Epithelial cell of prostate (primary cell): Measurements from ENCODE around the gene SMIM38.

ENCODE experiments used
- DNase-seq: peaks from one replicate; pipeline ENCODE4 v3.0.0-alpha.2; 2011; ENCODE audit warnings: low read depth, low spot score
- H3K27ac ChIP-seq: fragments of 450-650 bp; 2 replicates; pipeline ENCODE4 v1.5.1; 2017; ENCODE audit warnings: mild to moderate bottlenecking

The SMIM38 gene

DNA sequence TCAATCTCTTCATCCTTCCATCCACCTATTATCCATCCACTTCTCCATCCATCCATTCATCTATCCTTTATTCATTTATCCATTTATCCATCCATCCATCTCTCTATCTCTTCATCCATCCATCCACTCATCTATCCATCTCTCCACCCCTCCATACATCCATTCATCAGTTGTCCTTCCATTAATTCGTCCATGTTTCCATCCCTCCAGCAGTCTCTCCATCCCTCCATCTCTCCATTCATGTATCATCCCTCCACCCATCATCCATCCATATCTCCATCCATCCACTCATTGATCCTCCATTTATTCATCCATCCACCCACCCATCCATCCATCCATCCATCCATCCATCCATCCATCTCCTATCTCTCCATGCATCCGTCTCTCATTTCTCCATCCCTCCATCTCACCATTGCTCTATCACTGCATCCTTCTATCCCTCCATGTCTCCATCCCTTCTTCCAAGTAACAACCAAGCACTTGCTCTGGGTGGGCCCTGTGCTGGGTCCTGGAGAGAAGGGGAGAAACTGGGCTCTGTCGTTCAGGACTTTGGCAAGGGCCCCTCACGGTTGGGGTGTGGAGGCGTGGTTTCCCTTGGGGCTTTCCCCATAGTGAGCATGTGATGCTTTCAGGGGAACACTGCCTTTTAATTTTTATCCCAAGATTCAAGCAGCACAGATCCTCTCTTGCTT lies 43.3 kb downstream of the SMIM38 start:
- no peak for DNase-seq
- H3K27ac ChIP-seq, result no peak overlapping the region

DNA sequence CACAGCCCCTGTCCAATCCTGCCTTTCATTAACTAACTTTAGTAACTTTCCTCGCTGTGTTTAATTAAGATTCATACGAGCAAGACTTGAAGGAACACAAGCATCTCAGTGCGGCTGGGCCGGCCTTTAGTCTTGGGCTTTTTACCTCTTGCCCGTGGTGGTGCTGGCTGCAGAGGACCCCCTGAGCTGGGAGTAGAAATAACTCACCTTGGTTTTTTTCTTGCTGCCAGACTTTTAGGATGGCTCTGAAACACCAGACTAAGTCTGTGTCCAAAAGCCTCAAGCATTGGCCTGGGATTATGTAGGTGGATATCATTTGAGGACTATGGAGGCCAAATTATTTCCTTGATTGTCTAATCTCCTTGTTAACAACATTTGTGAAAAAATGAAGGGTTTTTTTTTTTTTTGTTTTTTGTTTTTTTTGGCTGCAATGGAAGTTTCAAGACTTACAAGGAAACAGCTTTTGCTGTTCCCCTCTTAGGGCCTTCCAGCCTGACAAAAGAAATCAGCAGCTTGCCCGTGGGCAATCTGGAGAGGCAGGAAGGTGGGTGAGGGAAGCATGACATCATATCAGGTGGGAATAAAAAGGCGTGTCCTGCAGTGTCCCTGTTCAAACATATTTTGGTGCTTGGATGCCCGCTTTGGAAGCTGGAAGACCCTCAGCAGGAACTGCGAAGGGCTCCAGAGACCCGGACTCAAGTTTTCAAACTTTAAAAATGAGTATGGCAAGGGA lies 44.0 kb downstream of the SMIM38 start:
- H3K27ac ChIP-seq, result no peak overlapping the region
- no peak for DNase-seq

DNA sequence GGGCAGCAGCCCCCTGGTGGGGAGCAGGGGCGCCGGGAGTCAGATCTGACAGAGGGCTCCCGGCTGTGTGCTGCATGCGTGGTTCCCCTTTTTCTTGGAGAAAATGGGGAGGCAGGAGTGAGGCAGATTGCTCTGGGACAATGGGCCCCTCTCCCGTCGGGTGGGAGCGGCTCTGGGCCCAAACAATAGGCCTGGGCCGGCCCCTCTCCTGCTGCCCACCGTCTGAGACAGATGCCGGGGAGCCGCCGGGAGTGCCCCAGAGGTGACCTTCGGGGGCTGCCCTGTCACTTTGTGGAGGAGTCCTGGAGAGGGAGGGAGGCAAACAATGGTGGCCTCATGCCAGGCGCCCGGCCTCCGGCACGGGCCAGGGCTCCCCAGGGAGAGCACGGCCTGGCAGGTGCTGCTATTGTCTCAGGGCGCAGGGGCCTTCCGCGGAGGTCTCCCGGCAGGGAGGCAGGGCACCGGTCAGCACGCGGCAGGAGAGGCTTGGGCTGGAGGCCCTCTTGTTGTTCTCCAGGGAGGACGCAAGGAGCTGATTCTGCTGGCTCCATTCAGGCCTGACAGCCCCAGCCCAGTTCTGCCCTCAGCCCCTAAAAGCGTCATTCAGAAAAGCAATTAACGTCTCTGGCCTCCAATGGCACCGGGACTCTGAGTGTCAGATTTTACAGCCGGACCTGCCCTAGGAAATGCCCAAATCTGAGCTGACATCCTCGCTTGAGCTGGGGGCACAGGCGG lies 44.8 kb downstream of the SMIM38 start:
- no peak for DNase-seq

DNA sequence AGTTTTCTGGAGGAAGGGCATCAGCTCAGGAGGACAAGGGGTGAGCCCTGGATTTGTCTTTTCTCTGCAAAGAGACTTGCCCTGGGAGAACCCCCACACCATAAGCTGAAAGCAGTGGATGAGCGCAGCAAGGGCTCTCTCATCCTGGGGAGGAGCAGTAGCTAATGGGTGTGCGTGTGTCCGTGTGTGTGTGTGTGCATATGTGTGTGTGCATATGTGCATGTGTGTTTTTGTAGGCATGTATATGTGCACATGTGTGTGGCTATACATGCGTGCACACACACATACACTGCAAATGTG lies 45.3 kb downstream of the SMIM38 start:
- H3K27ac ChIP-seq, result no peak overlapping the region
- DNase-seq, result no peak

More for the DNA sequence above, 44.8 kb downstream of the SMIM38 start:
- no peak overlapping the region for H3K27ac ChIP-seq

DNA sequence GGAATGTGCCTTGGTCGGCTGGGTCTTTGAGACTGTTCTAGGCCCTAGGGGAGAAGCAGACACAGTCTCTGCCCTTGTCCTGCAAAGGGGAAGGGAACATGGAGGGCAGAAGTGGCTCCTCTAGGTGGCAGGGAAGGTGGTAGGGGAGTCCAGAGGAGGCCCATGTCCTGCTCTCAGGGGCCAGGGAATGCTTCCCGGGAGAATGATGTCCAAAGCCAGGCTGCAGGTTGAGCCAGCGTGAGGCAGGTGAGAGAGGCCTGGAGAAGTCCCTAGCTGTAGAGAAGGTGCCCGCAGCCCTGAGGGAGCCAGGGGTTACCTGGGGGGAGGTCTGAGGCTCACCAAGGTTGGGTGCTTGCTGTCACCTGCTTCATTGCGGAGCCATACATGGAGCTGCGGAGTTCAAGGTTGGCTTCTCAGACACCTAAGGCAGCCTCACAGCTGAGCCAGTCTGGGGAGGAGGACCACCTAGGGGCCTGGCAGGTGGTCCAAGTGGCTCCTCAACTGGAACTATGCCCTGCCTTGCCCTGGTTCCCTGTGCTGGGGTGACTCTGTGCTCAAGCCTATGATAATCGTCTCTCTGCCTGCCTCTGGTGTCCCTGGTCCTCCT lies 46.1 kb downstream of the SMIM38 start:
- no peak overlapping the region for H3K27ac ChIP-seq
- no peak for DNase-seq

DNA sequence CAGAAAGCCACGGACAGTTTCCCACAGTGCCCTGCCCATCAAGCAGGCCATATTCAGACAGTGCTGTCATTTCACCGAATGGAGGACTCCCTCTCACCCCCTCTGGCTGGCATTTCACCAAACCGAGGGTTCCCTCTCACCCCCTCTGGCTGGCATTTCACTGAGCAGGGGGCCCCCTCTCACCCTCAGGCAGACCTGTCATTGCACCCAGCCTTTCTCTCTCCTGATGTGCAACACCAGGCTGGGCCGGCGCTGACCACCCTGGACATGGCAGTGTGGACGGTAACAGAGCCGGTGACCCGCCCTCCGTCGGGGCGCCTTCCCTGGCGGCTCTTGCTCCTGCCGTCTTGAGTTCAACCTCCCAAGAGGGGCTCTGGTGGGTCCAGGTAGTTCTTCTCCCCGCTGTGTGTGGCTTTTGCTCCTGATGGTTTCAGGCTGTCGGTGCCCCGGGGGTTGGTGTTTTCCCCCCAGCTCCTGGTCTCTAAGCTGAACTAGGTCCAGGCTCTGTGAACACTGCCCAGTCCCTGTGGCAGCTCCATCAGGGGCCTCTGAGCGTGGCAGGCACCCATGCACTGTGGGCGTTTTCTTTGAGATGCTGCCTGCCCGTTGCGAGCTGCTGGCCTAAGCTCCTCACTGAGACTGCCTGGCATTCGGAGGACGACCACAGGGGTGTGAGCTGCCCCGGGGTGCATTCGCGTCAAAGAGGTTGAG lies 46.9 kb downstream of the SMIM38 start:
- no peak overlapping the region for H3K27ac ChIP-seq
- DNase-seq, result no peak

DNA sequence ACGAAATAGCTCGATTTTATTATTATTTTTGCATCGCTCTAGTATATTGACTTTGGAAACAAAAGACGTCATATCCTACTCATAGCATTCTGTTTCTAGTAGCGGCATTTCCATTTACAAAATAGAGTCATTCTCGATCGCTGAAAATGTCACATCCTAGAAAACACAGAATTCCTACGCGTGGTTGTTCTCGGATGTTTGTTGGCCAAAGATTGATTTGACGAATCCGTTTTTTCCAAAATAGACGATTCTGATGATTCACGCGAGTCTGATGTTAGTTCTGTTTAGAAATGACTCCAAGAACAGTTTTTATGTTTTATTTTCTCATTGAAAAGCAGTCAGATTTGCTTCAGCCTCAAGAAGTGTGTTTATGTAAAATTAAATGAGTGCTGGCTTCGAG lies 47.6 kb downstream of the SMIM38 start:
- DNase-seq, result no peak
- H3K27ac ChIP-seq, result no peak overlapping the region

DNA sequence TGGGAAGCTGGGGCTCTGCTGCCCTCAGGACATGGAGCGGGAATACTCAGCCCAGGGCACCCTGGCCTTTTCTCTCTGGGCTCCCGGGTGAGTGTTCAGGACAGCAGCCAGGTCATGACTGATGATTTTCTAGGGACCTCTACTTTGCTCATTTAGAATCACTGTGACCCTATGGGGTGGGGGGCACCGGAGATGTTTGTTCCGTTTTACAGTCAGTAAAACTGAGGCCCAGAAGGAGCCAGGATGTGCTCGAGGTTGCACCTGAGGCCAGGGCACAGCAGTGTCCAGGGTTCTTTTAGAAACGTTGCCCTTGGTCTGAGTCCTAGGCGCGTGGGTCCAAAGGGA lies 48.1 kb downstream of the SMIM38 start:
- H3K27ac ChIP-seq, result no peak overlapping the region
- DNase-seq, result no peak

DNA sequence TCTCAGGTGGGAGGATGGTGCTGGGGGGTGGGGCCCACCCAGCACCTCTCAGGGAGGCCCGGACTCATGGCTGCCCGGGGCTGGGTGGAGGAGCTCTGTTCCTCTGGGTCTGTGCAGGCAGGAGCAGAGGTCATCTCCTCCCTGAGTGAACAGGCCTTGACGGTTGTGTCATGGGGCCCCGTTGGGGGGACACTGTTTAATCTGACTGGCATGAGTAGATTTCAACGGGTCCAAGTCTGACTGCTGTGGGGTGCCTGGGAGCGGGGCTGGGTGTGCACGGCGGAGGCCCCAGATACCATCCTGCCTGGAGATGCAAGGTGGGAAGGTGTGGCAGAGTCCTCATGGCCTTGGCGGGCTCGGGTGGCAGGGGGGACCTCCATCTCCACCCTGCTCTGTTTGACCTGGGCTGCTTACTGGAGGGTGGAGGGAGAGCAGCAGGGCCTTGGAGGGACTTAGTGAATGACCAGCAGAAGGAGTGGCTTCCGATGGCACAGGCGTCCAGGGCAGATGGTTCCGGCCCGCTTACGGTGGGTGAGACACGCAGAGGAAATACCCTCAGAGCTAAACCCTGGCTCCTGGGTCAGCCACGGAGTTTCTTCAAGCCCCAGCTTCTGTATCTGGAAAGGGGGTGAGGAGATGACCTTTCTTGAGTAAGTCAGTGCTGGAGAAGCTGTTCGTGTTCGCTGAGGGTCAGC lies 48.7 kb downstream of the SMIM38 start:
- DNase-seq, result no peak
- H3K27ac ChIP-seq, result no peak overlapping the region

DNA sequence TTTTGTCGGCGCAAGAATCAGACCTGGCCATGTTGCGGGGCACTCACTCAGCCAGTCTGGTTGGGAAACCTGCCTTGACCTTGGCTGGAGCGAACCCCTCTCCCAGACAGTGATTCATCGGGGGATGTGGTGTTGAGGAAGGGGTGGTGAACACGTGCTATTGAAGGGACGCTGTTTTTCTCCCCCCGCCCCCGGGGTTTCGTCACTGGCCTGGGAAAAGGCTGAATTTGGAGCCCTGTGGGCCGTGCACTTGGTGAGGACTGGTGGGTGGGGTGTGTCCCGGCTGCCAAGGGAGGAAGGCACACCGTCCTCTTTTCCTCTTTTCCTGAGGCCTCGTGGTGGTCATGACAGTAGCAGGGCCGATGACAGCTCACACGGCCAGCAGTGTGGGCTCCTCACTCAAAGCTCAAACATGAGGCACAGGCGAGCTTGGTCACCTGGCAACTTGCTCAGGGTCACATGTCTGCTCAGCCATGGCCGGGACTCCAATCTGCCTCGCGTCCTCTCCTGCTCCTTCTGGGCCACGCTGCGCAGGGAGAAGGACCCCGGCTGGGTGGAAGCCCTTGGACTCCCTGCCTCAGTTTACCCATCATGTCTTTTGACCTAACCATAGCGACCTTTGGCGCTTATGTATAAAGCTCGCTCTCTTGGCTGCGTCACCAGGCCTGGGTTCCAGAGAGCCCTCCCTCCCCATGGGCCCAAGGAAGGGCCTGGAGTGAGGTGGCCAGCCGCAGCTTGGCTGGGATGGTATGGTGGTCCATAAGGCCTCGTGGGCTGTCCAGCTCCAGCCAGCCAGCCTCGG lies 49.4 kb downstream of the SMIM38 start:
- H3K27ac ChIP-seq, result no peak overlapping the region
- DNase-seq, result no peak
